ENCODE measurements around the gene GFOD2. TPM values are rescaled to one million over a fixed set of nuclear protein-coding genes. Genes with fewer than 3 reads are reported as not detected.

GFOD2 gene
- total RNA-seq, 2 donors from 2014 or later: 15.8 to 18.1 TPM

DNA sequence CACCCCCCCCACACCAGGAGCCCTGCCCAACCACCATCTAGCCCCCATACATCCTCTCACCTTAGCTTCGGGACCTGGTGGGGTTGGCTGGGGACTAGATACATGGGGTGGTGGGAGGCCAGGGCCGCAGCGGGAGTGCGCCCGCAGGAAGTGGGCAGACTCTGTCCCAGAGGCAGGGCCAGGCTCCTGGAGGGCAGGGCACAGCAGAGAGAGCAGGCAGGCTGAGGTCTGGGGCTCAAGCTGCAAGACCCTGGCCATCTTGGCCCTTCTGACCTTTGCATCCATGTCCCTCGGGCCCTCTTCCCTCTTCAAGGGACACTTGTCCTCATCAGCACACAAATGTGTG is 55.3 kb downstream of the GFOD2 start:
- Histone ChIP-seq H3K4me3 (no peak overlapping the region), H3K27ac (peak overlapping the region; percentile 87 to 97 (median 93)), H3K36me3 (replicated peaks in 1 of 2; ENCODE audit: insufficient read depth in 1 of 2, low read depth in 2 of 2) (no peaks in the 10 kb centered on the region), H3K9me3 (no peaks in the 10 kb centered on the region), H3K4me1 (peaks cover 79% of the 10 kb centered on the region), H3K27me3 (no peaks in the 10 kb centered on the region)
- intact Hi-C loops (cut with DNase I): no loop called here
- no peak for TF ChIP-seq CTCF (IDR thresholded peaks at IDR 0.05)
- TF ChIP-seq POLR2A (IDR thresholded peaks at IDR 0.05): no peak
- DNase-seq: no peak
- WGBS, 2 donors: 39 to 42% methylated on average over 2 to 6 of the region's 6 CpGs
- ATAC-seq: no peak

- ATAC-seq: no peak
- H3K27me3 ChIP-seq: no peaks in the 10 kb centered on the region
- no peaks in the 10 kb centered on the region for H3K36me3 ChIP-seq (replicated peaks in 1 of 2; ENCODE audit: insufficient read depth in 1 of 2, low read depth in 2 of 2)
- peak; percentile 43 to 61 (median 57) for DNase-seq
- intact Hi-C loops (cut with DNase I): no loop called here
- no peaks in the 10 kb centered on the region for H3K9me3 ChIP-seq
- 39% methylated on average over 25 of the region's 25 CpGs; no CpG with 5 or more reads in 1 of the 2 donors for WGBS, 2 donors
- peaks cover 82% of the 10 kb centered on the region for H3K4me1 ChIP-seq
- peak in 1 of 3 donors; percentile 13 for TF ChIP-seq POLR2A (IDR thresholded peaks at IDR 0.05)
- TF ChIP-seq CTCF (IDR thresholded peaks at IDR 0.05): peak in 1 of 7 experiments; percentile 4
- peak overlapping the region; percentile 87 to 97 (median 93) for H3K27ac ChIP-seq
- H3K4me3 ChIP-seq: no peak overlapping the region
Measured at GRCh38 chr16:67663151-67663876, 55.8 kb downstream of the GFOD2 start.

- Histone ChIP-seq H3K36me3 (replicated peaks in 1 of 2; ENCODE audit: insufficient read depth in 1 of 2, low read depth in 2 of 2) (no peaks in the 10 kb centered on the region), H3K27me3 (no peaks in the 10 kb centered on the region), H3K27ac (peak overlapping the region; percentile 87 to 97 (median 93)), H3K9me3 (no peaks in the 10 kb centered on the region), H3K4me3 (no peak overlapping the region), H3K4me1 (peaks cover 75% of the 10 kb centered on the region)
- DNase-seq (no peak), ATAC-seq (no peak)
- TF ChIP-seq CTCF (IDR thresholded peaks at IDR 0.05) (no peak), POLR2A (IDR thresholded peaks at IDR 0.05) (no peak)
- intact Hi-C loops (cut with DNase I): no loop called here
Measured at GRCh38 chr16:67662653-67663010, 56.5 kb downstream of the GFOD2 start.

DNA sequence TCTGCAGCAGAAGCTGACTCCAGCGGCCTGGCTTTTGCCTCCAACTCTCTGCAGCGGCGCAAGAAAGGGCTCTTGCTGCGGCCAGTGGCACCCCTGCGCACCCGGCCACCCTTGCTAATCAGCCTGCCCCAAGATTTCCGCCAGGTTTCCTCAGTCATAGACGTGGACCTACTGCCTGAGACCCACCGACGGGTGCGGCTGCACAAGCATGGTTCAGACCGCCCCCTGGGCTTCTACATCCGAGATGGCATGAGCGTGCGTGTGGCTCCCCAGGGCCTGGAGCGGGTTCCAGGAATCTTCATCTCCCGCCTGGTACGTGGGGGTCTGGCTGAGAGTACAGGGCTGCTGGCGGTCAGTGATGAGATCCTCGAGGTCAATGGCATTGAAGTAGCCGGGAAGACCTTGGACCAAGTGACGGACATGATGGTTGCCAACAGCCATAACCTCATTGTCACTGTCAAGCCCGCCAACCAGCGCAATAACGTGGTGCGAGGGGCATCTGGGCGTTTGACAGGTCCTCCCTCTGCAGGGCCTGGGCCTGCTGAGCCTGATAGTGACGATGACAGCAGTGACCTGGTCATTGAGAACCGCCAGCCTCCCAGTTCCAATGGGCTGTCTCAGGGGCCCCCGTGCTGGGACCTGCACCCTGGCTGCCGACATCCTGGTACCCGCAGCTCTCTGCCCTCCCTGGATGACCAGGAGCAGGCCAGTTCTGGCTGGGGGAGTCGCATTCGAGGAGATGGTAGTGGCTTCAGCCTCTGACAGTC is 57.0 kb downstream of the GFOD2 start:
- H3K4me3 ChIP-seq: no peak overlapping the region
- no peak for DNase-seq
- intact Hi-C loops (cut with DNase I): no loop called here
- 53 to 72% methylated on average over 8 to 34 of the region's 34 CpGs for WGBS, 2 donors
- H3K27me3 ChIP-seq: no peaks in the 10 kb centered on the region
- H3K36me3 ChIP-seq (replicated peaks in 1 of 2; ENCODE audit: insufficient read depth in 1 of 2, low read depth in 2 of 2): no peaks in the 10 kb centered on the region
- H3K9me3 ChIP-seq: no peaks in the 10 kb centered on the region
- no peak for ATAC-seq
- peaks cover 69% of the 10 kb centered on the region for H3K4me1 ChIP-seq
- TF ChIP-seq POLR2A (IDR thresholded peaks at IDR 0.05) (no peak), CTCF (IDR thresholded peaks at IDR 0.05) (no peak)
- H3K27ac ChIP-seq: peak overlapping the region; percentile 92 to 97 (median 96)

Data from body of pancreas (tissue), 4 donors.